ENCODE measurements around the gene OR56A1. TPM values are rescaled to one million over a fixed set of nuclear protein-coding genes. Genes with fewer than 3 reads are reported as not detected.

OR56A1 gene
- polyA plus RNA-seq, 1 donor from 2014 or later = not detected

DNA sequence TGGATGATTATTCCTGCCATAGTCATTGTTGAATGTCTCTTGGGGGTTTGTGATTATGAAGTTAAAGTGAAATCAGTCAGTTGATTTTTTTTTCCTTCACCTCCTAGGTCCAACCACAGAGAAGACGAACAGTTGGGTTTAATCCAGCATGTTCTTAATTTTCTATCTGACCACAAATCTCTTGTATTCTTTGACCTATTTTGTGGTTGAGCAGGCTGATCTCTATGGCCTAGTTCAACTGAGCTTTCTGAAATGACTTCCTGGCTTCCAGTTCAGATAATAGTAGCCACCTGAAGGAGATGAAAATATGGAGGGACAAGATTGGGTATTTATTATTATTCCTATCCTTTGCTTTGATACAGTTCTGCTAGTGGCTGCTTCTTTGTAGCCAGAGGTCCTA, 57.0 kb downstream of the OR56A1 start:
- no peaks in the 10 kb centered on the region for H3F3A ChIP-seq (ENCODE audit: insufficient read depth, low read length, poor library complexity, severe bottlenecking)
- no peaks in the 10 kb centered on the region for H3K9me3 ChIP-seq (ENCODE audit: low read length)
- no peaks in the 10 kb centered on the region for H3K36me3 ChIP-seq (ENCODE audit: insufficient read depth, low read length)
- no peak overlapping the region for H3K4me2 ChIP-seq (ENCODE audit: low read length)
- no peak overlapping the region for H3K27ac ChIP-seq (ENCODE audit: low read length)
- no peaks in the 10 kb centered on the region for H4K20me1 ChIP-seq (ENCODE audit: insufficient read depth)
- no peak overlapping the region for H3K9ac ChIP-seq (ENCODE audit: low read length)
- no peaks in the 10 kb centered on the region for H3K79me2 ChIP-seq (replicated peaks; ENCODE audit: insufficient read depth, low read length)
- no peak overlapping the region for H3K4me3 ChIP-seq (ENCODE audit: low read length)
- no peaks in the 10 kb centered on the region for H3K9me2 ChIP-seq (ENCODE audit: insufficient read depth, low read length)
- no peaks in the 10 kb centered on the region for H3K27me3 ChIP-seq (ENCODE audit: insufficient read depth, low read depth, low read length)
- TF ChIP-seq SMC3 (conservative IDR thresholded peaks at IDR 0.05; ENCODE audit: poor library complexity) (no peak), POLR2AphosphoS5 (IDR thresholded peaks at IDR 0.05) (no peak), EP300 (conservative IDR thresholded peaks at IDR 0.05; ENCODE audit: poor library complexity, severe bottlenecking) (no peak), TAF1 (IDR thresholded peaks at IDR 0.05; ENCODE audit: low read depth) (no peak), MXI1 (conservative IDR thresholded peaks at IDR 0.05; ENCODE audit: poor library complexity, severe bottlenecking) (no peak)
- TF ChIP-seq, protein P1, sequence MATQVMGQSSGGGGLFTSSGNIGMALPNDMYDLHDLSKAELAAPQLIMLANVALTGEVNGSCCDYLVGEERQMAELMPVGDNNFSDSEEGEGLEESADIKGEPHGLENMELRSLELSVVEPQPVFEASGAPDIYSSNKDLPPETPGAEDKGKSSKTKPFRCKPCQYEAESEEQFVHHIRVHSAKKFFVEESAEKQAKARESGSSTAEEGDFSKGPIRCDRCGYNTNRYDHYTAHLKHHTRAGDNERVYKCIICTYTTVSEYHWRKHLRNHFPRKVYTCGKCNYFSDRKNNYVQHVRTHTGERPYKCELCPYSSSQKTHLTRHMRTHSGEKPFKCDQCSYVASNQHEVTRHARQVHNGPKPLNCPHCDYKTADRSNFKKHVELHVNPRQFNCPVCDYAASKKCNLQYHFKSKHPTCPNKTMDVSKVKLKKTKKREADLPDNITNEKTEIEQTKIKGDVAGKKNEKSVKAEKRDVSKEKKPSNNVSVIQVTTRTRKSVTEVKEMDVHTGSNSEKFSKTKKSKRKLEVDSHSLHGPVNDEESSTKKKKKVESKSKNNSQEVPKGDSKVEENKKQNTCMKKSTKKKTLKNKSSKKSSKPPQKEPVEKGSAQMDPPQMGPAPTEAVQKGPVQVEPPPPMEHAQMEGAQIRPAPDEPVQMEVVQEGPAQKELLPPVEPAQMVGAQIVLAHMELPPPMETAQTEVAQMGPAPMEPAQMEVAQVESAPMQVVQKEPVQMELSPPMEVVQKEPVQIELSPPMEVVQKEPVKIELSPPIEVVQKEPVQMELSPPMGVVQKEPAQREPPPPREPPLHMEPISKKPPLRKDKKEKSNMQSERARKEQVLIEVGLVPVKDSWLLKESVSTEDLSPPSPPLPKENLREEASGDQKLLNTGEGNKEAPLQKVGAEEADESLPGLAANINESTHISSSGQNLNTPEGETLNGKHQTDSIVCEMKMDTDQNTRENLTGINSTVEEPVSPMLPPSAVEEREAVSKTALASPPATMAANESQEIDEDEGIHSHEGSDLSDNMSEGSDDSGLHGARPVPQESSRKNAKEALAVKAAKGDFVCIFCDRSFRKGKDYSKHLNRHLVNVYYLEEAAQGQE (IDR thresholded peaks at IDR 0.05; ENCODE audit: borderline replicate concordance) = no peak
- TF ChIP-seq, protein P2, sequence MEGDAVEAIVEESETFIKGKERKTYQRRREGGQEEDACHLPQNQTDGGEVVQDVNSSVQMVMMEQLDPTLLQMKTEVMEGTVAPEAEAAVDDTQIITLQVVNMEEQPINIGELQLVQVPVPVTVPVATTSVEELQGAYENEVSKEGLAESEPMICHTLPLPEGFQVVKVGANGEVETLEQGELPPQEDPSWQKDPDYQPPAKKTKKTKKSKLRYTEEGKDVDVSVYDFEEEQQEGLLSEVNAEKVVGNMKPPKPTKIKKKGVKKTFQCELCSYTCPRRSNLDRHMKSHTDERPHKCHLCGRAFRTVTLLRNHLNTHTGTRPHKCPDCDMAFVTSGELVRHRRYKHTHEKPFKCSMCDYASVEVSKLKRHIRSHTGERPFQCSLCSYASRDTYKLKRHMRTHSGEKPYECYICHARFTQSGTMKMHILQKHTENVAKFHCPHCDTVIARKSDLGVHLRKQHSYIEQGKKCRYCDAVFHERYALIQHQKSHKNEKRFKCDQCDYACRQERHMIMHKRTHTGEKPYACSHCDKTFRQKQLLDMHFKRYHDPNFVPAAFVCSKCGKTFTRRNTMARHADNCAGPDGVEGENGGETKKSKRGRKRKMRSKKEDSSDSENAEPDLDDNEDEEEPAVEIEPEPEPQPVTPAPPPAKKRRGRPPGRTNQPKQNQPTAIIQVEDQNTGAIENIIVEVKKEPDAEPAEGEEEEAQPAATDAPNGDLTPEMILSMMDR (IDR thresholded peaks at IDR 0.05; ENCODE audit: poor library complexity, severe bottlenecking) = no peak
- no peak overlapping the region for H2AFZ ChIP-seq (ENCODE audit: low read depth, low read length)

Small RNA genes lying within 50 kb of the gene (small RNA-seq; reads per million reads assigned to genes)
- gene RNA5SP329 = 0 reads per million in 3 experiments

Other genes with a start within 250 kb of the OR56A1 start
- gene OR52N5, start 247.4 kb downstream of the OR56A1 start, polyA plus RNA-seq = not detected in 2 replicates
- gene OR52N1, start 239.5 kb downstream of the OR56A1 start, polyA plus RNA-seq = not detected in 2 replicates
- gene OR52N2, start 221.8 kb downstream of the OR56A1 start, polyA plus RNA-seq = not detected in 2 replicates
- not detected in 2 replicates for gene OR52E6, start 188.9 kb downstream of the OR56A1 start, polyA plus RNA-seq
- not detected in 2 replicates for gene OR52E8, start 173.1 kb downstream of the OR56A1 start, polyA plus RNA-seq
- gene OR52E4, start 150.1 kb downstream of the OR56A1 start, polyA plus RNA-seq = not detected in 2 replicates
- gene OR52E5, start 137.6 kb downstream of the OR56A1 start, polyA plus RNA-seq = not detected in 2 replicates
- gene OR56A3, start 88.5 kb downstream of the OR56A1 start, polyA plus RNA-seq = not detected in 2 replicates
- not detected in 2 replicates for gene OR56A5, start 62.3 kb downstream of the OR56A1 start, polyA plus RNA-seq
- gene OR52L1, start 43.8 kb downstream of the OR56A1 start, polyA plus RNA-seq = not detected in 2 replicates
- not detected in 2 replicates for gene OR56A4, start 23.8 kb downstream of the OR56A1 start, polyA plus RNA-seq
- gene OR56B4, start 76.9 kb upstream of the OR56A1 start, polyA plus RNA-seq = not detected in 2 replicates
- not detected in 2 replicates for gene OR52B2, start 139.6 kb upstream of the OR56A1 start, polyA plus RNA-seq
- not detected in 2 replicates for gene OR52W1, start 168.5 kb upstream of the OR56A1 start, polyA plus RNA-seq
- not detected in 2 replicates for gene C11orf42, start 174.8 kb upstream of the OR56A1 start, polyA plus RNA-seq
- gene FHIP1B, start 203.9 kb upstream of the OR56A1 start, polyA plus RNA-seq = 36.0 and 72.3 TPM in 2 replicates
- gene CNGA4, start 208.3 kb upstream of the OR56A1 start, polyA plus RNA-seq = not detected in 2 replicates
- gene CCKBR, start 229.1 kb upstream of the OR56A1 start, polyA plus RNA-seq = 3.9 and 8.6 TPM in 2 replicates

Data from neural cell (in vitro differentiated cells).